Gastrocnemius medialis (tissue), 4 donors: ENCODE data around the gene ATF2.

Experiments
- CTCF ChIP-seq, 5 experiments: fragments of 450-650 bp in 3 of 5; fragments of 200-600 bp in 2 of 5; sonication (generic) in 2 of 5; IDR thresholded peaks in 4 of 5; conservative IDR thresholded peaks in 1 of 5; 1 replicate in 4 of 5; 2 replicates in 1 of 5; pipeline ENCODE4 v1.5.1; 2016 to 2019; ENCODE audit warnings: antibody characterized with exemption in 5 of 5, mild to moderate bottlenecking in 3 of 5, moderate library complexity in 3 of 5
- POLR2A ChIP-seq, 2 donors: fragments of 450-650 bp; IDR thresholded peaks; one replicate each; pipeline ENCODE4 v1.6.1; 2017; ENCODE audit warnings: antibody characterized with exemption in 2 of 2, mild to moderate bottlenecking in 2 of 2, moderate library complexity in 2 of 2

- TF ChIP-seq CTCF (IDR thresholded peaks at IDR 0.05 in 4 of 5, conservative IDR thresholded peaks at IDR 0.05 in 1 of 5) (no peak), POLR2A (IDR thresholded peaks at IDR 0.05) (no peak)
Observed at GRCh38 chr2:175103191-175103590, 64.8 kb downstream of the ATF2 start.
